Stimulated activated CD4-positive, alpha-beta T cell treated with anti-CD3 and anti-CD28 coated beads, Interleukin-12 subunit alpha, Interleukin-12 subunit beta, amount 100 ng/mL, for 48 hours (primary cell): Measurements from ENCODE around the gene LYRM7.
"Not testable (repeated sequence)": the region's sequence is repeated elsewhere in the genome, so short reads cannot be mapped to it uniquely, and the experiment has no call there.

ENCODE experiments used
- DNase-seq, 3 donors: peaks; one replicate each; pipeline ENCODE4 v3.0.0-alpha.2; 2020; ENCODE audit warnings: low read depth in 2 of 3, low spot score in 1 of 3

LYRM7 gene

DNA sequence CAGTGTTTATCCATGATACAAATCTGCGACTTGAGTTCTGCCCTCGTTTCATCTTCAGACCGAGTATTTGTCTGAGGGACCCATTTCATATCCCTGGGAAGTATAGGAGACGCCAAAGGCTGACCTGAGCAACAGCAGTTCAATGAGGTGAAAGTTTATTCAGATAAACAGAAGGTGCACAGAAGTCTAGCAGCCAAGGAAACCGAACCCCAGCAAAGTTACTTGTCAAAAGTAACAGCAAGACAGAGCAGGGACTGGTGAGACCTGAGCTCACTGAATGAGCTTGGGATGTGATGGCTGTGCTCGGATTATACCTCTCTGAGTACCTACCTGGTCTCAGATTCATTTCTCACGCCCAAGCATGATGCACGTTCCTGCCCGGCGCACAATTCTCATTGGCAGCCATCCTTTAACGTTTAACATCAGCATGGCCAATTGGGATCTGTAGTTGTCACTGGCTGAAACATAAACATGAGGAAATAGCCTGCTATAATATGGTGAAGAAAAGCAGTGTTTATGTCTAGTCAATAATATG, 599 bp downstream of the LYRM7 start:
- DNase-seq = peak in 1 of 3 donors; percentile 13

DNA sequence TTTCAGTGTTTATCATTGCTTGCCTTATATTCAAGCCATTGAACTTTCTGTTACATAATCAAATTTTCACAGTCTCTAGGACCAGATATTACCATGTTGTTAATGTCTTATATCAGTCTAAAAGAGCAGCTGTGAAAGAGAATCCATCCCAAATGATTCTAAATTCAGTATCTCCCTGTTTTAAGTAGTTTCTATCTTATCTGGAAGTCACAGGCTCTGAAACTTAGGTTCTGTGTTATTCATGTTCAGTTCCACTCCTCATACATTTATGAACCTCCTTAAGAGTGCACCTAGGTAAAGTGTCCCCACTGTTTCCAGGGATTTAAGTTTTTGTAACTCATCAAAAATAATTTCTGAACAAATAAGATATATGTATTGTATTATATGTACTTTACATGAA, 9.7 kb downstream of the LYRM7 start:
- DNase-seq = no peak

DNA sequence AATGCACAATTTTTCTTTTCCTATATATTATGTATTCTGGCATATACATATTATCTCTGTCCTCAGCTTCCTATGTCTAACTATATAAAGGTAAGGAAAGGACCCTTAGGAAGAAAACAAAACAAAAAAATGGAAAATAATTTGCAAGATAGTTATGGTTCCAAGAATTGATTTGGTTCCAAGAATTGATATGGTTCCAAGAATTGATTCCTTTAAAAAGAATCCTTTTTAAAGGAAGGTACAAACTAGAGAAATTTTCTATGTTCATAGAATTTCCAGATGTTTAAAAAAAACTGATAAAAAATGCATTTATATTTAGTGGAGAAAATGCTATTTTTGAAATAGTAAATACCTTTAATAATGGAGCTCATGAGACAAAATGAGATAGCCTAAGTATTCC, 12.1 kb downstream of the LYRM7 start:
- DNase-seq = no peak

DNA sequence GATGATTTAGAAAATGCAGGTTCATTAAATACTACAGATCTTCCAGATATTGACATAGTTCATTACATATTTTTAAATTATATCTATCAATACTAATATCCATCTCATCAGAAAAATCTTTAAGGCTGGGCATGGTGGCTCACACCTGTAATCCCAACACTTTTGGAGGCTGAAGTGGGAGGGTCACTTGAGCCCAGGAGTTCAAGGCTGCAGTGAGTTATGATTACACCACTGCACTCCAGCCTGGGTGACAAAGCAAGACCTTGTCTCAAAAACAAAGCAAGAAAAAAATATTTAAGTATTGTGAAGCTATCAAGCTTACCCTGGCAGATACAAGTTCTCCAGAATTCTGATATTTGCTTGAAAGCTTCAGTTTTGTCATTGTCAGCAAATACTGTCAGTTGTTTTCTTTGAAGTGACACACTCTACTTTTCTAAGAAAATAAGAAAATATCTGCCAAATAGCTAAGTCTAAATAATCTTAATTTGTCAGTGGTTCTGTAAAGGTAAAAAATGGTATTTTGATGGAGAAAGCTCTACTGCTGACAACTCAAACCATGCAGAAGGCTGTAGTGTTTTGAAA, 14.9 kb downstream of the LYRM7 start:
- no peak for DNase-seq

GRCh38 chr5:131186561-131187256, 16.0 kb downstream of the LYRM7 start:
- DNase-seq = no peak

GRCh38 chr5:131193106-131193505, 22.4 kb downstream of the LYRM7 start:
- DNase-seq = no peak

DNA sequence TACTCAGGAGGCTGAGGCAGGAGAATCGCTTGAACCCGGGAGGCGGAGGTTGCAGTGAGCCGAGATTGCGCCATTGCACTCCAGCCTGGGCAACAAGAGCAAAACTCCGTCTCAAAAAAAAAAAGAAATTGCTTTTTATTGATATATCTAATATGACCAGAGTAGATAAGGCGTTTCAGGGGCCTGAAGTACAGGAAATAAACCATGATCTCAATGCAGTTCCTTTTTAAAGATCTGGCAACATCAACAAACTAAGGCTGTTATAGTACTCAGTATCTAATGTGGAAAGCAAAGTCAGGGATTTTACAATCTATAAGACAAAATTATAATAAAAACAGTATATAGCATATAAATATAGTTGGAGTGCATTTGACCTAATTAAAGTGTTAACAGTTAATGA, 23.2 kb downstream of the LYRM7 start:
- DNase-seq = not testable (repeated sequence)

DNA sequence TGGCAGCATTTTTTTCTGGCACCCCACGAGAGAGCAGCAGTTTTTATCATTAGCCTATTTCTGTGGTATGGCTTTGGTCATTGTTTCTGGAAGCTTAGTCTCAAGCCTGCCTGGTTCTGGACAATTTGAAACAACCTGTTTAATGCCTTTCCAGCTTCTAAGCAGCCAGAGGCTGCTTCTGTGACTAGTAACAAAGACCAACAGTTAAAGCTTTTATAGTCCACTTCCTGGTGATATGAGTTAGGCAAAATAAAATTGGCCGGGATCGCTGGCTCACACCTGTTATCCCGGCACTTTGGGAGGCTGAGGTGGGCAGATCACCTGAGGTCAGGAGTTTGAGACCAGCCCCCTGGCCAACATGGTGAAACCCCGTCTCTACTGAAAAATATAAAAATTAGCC, 24.0 kb downstream of the LYRM7 start:
- no peak for DNase-seq

DNA sequence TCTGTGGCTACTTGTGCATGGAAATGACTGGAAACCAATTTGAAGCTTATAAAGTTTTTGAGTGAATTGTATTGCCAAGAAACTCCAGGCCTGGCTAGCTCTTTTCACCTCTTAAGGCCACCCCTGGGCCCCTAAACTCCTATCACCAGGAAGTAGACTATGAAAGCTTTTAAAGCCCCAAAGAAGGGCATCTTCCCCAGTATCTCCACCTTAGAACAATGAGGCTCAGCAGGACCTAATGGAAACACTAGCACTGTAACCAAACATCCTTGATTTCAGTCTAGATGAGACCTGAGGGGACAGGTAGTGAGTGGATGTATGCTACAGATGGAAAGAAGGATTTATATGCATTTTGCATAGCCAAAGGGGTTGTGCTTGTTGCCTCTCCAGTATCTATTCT, 25.0 kb downstream of the LYRM7 start:
- no peak for DNase-seq

GRCh38 chr5:131196331-131196730, 25.6 kb downstream of the LYRM7 start:
- no peak for DNase-seq

DNA sequence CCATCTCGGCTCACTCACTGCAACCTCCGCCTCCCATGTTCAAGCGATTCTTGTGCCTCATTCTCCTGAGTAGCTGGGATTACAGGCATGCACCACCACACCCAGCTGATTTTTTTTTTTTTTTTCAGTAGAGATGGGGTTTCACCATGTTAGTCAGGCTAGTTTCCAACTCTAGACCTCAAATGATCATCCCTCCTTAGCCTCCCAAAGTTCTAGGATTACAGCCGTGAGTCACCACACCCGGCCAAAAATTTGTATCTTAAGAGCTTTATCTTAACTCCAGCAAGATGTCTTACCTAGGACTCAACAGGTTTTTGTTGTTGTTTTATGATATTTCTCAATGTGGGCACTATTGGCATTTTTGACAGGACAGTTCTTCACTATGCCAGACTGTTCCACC, 27.9 kb downstream of the LYRM7 start:
- DNase-seq = no peak

DNA sequence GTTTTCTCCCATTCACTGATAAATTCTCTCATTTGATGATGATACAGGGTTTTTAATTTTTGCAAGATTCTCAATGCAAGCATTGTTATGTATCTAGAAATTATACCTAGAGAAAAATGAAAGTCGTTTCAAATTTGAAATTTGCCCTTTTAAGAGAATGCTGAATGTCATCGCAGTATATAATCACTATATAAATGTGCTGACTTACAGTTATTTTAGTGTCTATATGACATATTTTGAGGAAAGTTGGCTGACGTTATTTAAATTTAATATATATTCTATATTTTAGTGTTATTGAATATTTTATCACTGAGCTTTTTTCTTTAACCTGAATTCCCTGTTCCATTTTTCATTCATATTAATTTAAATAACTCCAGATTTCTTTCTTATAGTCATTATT, 29.8 kb downstream of the LYRM7 start:
- DNase-seq = no peak

GRCh38 chr5:131204964-131205363, 34.2 kb downstream of the LYRM7 start:
- no peak for DNase-seq

DNA sequence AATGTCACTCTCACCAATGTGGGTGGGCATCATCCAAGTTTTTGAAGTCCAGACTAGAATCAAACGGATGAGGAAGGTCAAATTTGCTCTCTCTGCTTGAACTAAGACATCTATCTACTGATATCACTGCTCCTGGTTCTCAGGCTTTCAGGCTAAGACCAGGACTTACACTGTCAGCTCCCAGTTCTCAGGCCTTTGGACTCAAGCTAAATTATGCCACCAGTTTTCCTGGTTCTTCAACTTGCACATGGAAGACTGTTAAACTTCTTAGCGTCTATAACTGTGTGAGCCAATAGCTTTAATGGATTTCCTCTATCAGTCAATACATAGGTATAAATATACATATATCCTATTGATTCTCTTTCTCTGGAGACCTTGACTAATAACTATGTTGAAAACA, 35.3 kb downstream of the LYRM7 start:
- DNase-seq = no peak

- DNase-seq = no peak
Observed at GRCh38 chr5:131206772-131207171, 36.0 kb downstream of the LYRM7 start.

GRCh38 chr5:131209175-131209505, 38.4 kb downstream of the LYRM7 start:
- no peak for DNase-seq

- peak; percentile 13 to 38 (median 20) for DNase-seq
Observed at GRCh38 chr5:131209506-131210150, 38.9 kb downstream of the LYRM7 start.

- no peak for DNase-seq
Observed at GRCh38 chr5:131210151-131210510, 39.4 kb downstream of the LYRM7 start.

- DNase-seq = no peak
Observed at GRCh38 chr5:131211669-131212068, 40.9 kb downstream of the LYRM7 start.

GRCh38 chr5:131212471-131213021, 41.8 kb downstream of the LYRM7 start:
- no peak for DNase-seq

GRCh38 chr5:131214609-131215227, 44.0 kb downstream of the LYRM7 start:
- no peak for DNase-seq

GRCh38 chr5:131217791-131218190, 47.0 kb downstream of the LYRM7 start:
- no peak for DNase-seq
